Hematopoietic multipotent progenitor cell treated with erythropoietin and hydrocortisone succinate and interleukin-3 and kit ligand, for 15 days (in vitro differentiated cells): ENCODE data around the gene ARFRP1.

Source experiments
- DNase-seq: peaks from one replicate; pipeline ENCODE4 v3.0.0-alpha.2; 2015; ENCODE audit warnings: low spot score

Gene ARFRP1

GRCh38 chr20:63707558-63708300 lies at the start of gene ARFRP1, which contains the start of gene ZGPAT:
TSS of gene ARFRP1 (minus strand) at chr20:63707976. CDS start at chr20:63707091, 885 bp downstream.
TSS of gene ZGPAT (plus strand) at chr20:63708039. CDS start at chr20:63708581, 542 bp downstream.
- DNase-seq: peak; percentile 89

GRCh38 chr20:63756648-63756991 lies 48.8 kb upstream of the ARFRP1 start:
- DNase-seq: no peak

DNA sequence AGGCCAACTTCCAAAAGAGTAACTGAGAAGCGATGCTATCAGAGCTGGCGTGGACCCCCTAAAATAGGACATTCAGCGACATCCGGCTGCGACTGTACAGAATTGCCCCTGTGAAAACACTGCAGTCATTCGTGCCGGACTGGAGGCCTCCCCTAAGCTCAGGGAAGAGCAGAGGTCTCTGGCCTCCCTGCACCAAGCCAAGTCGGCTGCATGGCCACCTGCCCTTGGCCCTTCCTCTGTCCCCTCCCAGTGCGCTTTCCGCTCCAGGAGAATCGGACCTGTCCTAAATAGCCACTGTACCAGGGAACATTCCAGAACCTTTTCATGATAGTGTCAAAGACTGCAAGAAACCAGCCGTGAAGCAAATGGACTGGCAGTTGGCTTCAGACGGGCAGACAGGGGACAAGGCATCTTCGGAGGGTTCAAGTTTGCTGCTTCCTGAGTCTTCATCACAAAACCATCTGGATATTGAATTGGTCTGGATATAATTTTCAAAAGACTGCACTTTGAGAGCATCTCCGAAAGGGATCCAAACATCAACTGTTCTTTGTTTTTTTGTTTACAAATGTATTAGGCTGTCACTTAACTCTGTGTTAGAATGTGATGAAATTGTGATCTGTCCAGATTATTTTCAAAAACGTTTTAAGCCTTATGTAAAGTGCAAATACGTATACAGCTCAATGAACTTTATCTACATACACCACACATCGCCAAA lies 48.3 kb upstream of the ARFRP1 start:
- DNase-seq: no peak

DNA sequence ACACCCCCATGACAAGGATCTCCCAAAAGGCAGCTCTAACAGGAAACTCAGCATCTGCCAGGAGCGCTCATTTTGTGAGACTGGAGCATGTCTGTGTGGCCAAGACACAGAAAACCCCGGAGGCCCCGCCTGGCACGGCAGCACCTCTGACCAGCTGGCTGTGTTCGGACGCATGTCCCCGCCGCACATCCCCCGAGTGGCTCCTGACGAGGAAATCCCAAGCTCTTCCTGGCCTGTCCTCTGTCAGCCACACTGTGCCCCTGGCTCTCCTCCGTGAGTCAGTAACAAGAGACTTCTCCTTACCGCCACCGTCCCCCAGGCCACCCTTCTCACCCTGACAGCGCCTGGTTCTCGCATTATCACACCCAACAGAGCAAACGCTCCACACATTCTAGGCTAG lies 46.2 kb upstream of the ARFRP1 start:
- no peak for DNase-seq

DNA sequence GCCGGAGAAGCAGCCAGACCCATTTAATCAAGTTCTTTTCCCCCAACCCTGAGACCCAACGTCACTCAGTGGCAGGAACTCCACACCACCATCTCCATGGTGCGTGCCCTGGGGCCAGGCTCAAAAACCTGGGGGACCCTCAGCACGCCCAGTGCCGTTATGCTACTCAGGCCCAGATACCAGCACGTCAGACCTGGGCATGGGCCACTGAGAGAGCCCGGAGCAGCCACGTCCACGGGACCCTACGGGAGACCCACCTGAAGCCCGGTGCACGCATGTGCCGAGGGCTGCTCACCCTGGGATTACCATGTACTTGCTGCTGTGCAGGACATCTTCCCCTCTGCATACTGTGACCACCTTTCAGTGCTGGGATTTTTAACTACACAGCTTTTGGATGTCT lies 45.6 kb upstream of the ARFRP1 start:
- DNase-seq: no peak

GRCh38 chr20:63752411-63753101 lies 44.8 kb upstream of the ARFRP1 start:
- DNase-seq: no peak

- no peak for DNase-seq
Observed at GRCh38 chr20:63751471-63752271, 43.9 kb upstream of the ARFRP1 start.

DNA sequence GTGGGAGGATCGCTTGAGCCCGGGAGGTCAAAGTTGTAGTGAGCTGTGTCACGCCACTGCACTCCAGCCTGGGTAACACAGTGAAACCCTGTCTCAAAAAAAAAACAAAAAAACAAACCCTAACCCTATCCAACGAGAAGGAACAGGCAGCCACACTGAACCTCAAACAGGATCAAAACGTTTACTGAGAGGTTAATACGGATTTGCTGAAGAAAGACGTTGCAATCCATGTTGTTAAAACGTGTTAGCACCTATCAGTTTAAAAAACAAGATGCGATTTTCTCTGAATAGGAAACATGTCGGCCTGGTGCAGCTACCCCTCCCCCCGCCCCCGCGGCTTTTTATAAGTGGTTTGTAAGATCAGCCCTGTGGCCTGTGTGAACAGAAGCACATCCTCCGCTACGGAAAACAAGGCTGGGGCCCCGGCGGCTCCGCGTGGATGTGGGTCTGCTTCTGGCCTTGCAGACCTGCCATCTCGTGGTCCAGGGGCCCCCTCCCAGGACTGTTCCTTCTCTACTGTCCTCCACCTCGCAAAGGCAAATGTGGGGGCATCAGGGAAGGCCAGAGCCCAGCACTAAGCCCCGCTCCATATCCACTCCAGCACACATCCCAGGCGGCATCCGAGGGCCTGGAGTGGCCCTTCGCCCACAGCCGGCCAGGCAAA lies 43.2 kb upstream of the ARFRP1 start:
- no peak for DNase-seq

- DNase-seq: no peak
Observed at GRCh38 chr20:63749597-63750508, 42.1 kb upstream of the ARFRP1 start.

DNA sequence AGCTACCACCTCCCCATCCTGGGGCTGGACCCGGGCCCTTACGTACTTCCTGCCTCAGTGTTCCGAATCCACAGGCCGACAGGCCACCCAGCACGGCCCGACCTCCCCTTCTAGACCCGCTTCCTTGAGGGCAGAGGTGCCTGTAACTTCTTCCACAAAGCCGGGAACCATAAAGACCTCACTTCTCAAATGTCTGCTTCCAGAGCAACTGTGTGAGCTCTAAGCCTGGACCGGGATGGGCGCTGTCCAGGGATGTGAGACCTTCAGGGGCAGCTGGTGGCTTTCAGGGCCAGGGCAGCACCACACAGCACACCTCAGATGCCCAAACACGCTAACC lies 41.1 kb upstream of the ARFRP1 start:
- no peak for DNase-seq

- no peak for DNase-seq
Observed at GRCh38 chr20:63748070-63748933, 40.5 kb upstream of the ARFRP1 start.

DNA sequence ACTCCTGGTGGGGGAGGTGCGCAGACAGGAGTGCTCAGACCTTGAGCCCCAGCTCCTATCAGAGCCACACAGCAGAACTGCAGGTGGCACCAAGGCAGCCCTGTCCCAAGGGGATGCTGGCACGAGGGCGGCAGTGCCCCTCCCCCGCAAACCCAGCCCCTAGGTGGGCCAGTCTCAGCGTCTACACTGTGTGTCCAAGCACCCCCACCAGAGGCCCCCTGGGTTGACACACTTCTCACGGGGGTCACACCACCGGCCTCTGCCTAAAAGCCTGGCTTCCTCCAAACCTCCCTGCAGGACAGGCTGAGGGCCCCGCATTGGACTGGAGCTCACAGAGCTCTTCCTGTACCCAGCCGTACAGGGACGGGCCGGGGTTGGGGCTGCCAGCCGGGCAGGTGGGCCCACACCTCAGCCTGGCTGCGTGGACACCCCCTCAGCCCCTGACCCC lies 39.9 kb upstream of the ARFRP1 start:
- no peak for DNase-seq

- DNase-seq: no peak
Observed at GRCh38 chr20:63746751-63747315, 39.1 kb upstream of the ARFRP1 start.

DNA sequence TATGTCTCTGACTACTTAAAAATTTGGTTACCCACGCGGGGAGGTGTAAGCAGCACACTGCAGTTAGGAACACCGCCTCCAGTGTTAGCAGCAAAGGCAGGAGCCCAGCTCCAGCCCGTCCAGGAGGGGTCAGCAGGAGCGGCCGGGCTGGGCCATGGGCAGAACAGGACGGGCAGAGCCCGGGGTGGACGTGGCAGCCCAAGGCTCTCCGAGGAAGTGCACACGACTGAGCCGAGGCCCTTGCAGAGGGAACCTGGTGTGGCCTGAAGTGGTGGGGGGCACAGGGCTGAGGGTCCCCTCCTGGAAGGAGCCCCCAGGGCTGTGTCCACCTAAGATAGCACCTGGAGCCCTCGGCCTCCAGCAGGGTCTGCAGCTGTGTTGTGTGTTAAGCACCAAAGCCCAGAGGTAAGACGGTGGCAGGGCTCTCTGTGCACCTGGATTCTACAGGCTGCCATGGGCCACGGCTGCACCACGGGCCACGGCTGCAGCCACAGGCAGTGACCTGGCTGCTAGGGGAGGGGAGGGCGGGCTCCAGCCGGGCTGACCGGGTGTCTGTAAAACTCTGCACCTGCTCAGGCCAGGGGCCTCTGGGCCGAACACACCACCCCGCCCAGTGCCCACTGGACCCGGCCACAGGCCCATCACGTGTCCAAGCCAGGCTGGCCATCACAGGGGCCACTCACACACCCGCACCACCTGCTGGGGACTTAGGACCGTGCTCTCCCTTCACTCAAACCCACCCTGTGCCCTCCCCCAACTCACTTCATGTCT lies 38.4 kb upstream of the ARFRP1 start:
- no peak for DNase-seq

- DNase-seq: no peak
Observed at GRCh38 chr20:63745424-63745805, 37.6 kb upstream of the ARFRP1 start.

GRCh38 chr20:63744574-63745423 lies 37.0 kb upstream of the ARFRP1 start:
- DNase-seq: no peak

- DNase-seq: no peak
Observed at GRCh38 chr20:63744158-63744557, 36.4 kb upstream of the ARFRP1 start.
